H1 (cell line): ENCODE measurements around the gene RNF157. TPM values are rescaled to one million over a fixed set of nuclear protein-coding genes. Genes with fewer than 3 reads are reported as not detected.

Experiments
- CTCF ChIA-PET: fragments of 300-600 bp; sonication (Branson Sonifier 250); formaldehyde crosslinking; loops from one replicate; lab custom pipeline; 2021; ENCODE audit not compliant: partially characterized antibody; lab: Charles Lee
- POLR2A ChIA-PET: fragments of 300-600 bp; sonication (Branson Sonifier 250); formaldehyde crosslinking; loops from one replicate; lab custom pipeline; 2021; ENCODE audit warnings: inconsistent platforms; ENCODE audit not compliant: partially characterized antibody; lab: Charles Lee
- DNase-seq, 2 experiments: peaks; one replicate each; pipeline versions ENCODE4 v3.0.0 to v3.0.0-alpha.2; 2010 to 2022; ENCODE audit warnings: low spot score in 2 of 2, low read depth in 1 of 2, mixed read lengths in 1 of 2
- FAIRE-seq: peaks from 2 replicates; lab custom pipeline; 2011; peaks lifted over from hg19 to GRCh38; lab: Jason Lieb, UNC
- H2AFZ ChIP-seq: 2 replicates; pipeline ENCODE4 v1.8.1; 2012; ENCODE audit warnings: low read length, inconsistent platforms
- H2AK5ac ChIP-seq: 2 replicates; pipeline ENCODE4 v1.6.1; 2013; ENCODE audit warnings: low read depth, low read length
- H2BK120ac ChIP-seq: replicated peaks from 2 replicates; pipeline ENCODE3; 2013; ENCODE audit warnings: low read depth, low read length, inconsistent platforms
- H2BK12ac ChIP-seq: 2 replicates; pipeline ENCODE4 v1.6.1; 2013; ENCODE audit warnings: low read depth, low read length
- H2BK15ac ChIP-seq: 2 replicates; pipeline ENCODE4 v1.6.1; 2013; ENCODE audit warnings: low read length
- H2BK20ac ChIP-seq: 2 replicates; pipeline ENCODE4 v1.6.1; 2013; ENCODE audit warnings: low read length
- H2BK5ac ChIP-seq: 2 replicates; pipeline ENCODE4 v1.6.1; 2013; ENCODE audit warnings: low read depth, low read length
- H3K14ac ChIP-seq: 2 replicates; pipeline ENCODE4 v1.6.1; 2013; ENCODE audit warnings: inconsistent platforms; ENCODE audit not compliant: insufficient read length
- H3K18ac ChIP-seq: 2 replicates; pipeline ENCODE4 v1.6.1; 2013; ENCODE audit warnings: low read length; ENCODE audit errors: extremely low read depth
- H3K23ac ChIP-seq: 2 replicates; pipeline ENCODE4 v1.6.1; 2013; ENCODE audit warnings: inconsistent platforms; ENCODE audit not compliant: insufficient read length
- H3K23me2 ChIP-seq: 2 replicates; pipeline ENCODE4 v1.6.1; 2013; ENCODE audit warnings: low read depth, low read length
- H3K27ac ChIP-seq: 2 replicates; pipeline ENCODE4 v1.6.1; 2011; ENCODE audit warnings: low read depth, low read length, inconsistent platforms
- H3K27me3 ChIP-seq, 4 experiments: replicated peaks in 1 of 4; 1 replicate in 1 of 4; 2 replicates in 3 of 4; pipeline versions ENCODE4 v1.6.1 to v1.8.1; 2011 to 2013; ENCODE audit warnings: low read length in 3 of 4, mild to moderate bottlenecking in 3 of 4, inconsistent platforms in 2 of 4, mixed read lengths in 2 of 4, moderate library complexity in 1 of 4; ENCODE audit not compliant: control insufficient read depth in 3 of 4, insufficient read depth in 3 of 4; ENCODE audit errors: extremely low read depth in 1 of 4
- H3K36me3 ChIP-seq, 4 experiments: 2 replicates each; pipeline versions ENCODE4 v1.6.1 to v1.8.1; 2011 to 2013; ENCODE audit warnings: mild to moderate bottlenecking in 4 of 4, low read length in 3 of 4, moderate library complexity in 2 of 4, control low read depth in 1 of 4, inconsistent platforms in 1 of 4; ENCODE audit not compliant: insufficient read depth in 4 of 4, control insufficient read depth in 2 of 4
- H3K4ac ChIP-seq: replicated peaks from 2 replicates; pipeline ENCODE3; 2013; ENCODE audit warnings: low read length, low read depth, mixed read lengths, inconsistent platforms; ENCODE audit not compliant: insufficient read length
- H3K4me1 ChIP-seq, 4 experiments: replicated peaks in 1 of 4; 1 replicate in 1 of 4; 2 replicates in 3 of 4; pipeline versions ENCODE4 v1.6.1 to v1.8.1; 2011 to 2013; ENCODE audit warnings: low read length in 3 of 4, inconsistent platforms in 2 of 4, mixed read lengths in 1 of 4; ENCODE audit not compliant: insufficient read depth in 4 of 4, control insufficient read depth in 3 of 4
- H3K4me2 ChIP-seq, 2 experiments: 2 replicates each; pipeline versions ENCODE4 v1.6.1 to v1.8.1; 2011 to 2013; ENCODE audit warnings: low read depth in 2 of 2, low read length in 2 of 2, control low read depth in 1 of 2, inconsistent platforms in 1 of 2, mild to moderate bottlenecking in 1 of 2; ENCODE audit not compliant: insufficient read depth in 1 of 2
- H3K4me3 ChIP-seq, 4 experiments: fragments of 200-600, 300-600 bp in 1 of 4; sonication (generic), shearing (Covaris generic), sonication (Bioruptor Twin) in 1 of 4; 2 replicates each; pipeline versions ENCODE4 v1.5.1 to v1.8.1; 2011 to 2016; ENCODE audit warnings: low read length in 4 of 4, low read depth in 3 of 4, control low read depth in 2 of 4, inconsistent platforms in 2 of 4, mild to moderate bottlenecking in 2 of 4, mixed read lengths in 1 of 4, moderate library complexity in 1 of 4; ENCODE audit not compliant: insufficient read depth in 2 of 4; ENCODE audit errors: extremely low read depth in 1 of 4
- H3K56ac ChIP-seq: replicated peaks from 2 replicates; pipeline ENCODE3; 2013; ENCODE audit warnings: low read depth, mild to moderate bottlenecking, mixed read lengths, low read length, inconsistent platforms; ENCODE audit not compliant: insufficient read length
- H3K79me1 ChIP-seq: 2 replicates; pipeline ENCODE4 v1.6.1; 2013; ENCODE audit warnings: low read depth, low read length, control low read depth
- H3K79me2 ChIP-seq, 2 experiments: 2 replicates each; pipeline versions ENCODE4 v1.6.1 to v1.8.1; 2012 to 2013; ENCODE audit warnings: low read length in 2 of 2, mild to moderate bottlenecking in 2 of 2, inconsistent platforms in 1 of 2; ENCODE audit not compliant: insufficient read depth in 2 of 2, control insufficient read depth in 1 of 2
- H3K9ac ChIP-seq, 4 experiments: replicated peaks in 1 of 4; 1 replicate in 1 of 4; 2 replicates in 3 of 4; pipeline versions ENCODE4 v1.6.1 to v1.8.1; 2011 to 2013; ENCODE audit warnings: low read depth in 3 of 4, low read length in 3 of 4, control low read depth in 2 of 4, mild to moderate bottlenecking in 2 of 4, moderate library complexity in 2 of 4, inconsistent platforms in 1 of 4; ENCODE audit errors: extremely low read depth in 1 of 4
- H3K9me3 ChIP-seq, 2 experiments: 2 replicates each; pipeline versions ENCODE4 v1.6.1 to v1.8.1; 2012 to 2013; ENCODE audit warnings: mild to moderate bottlenecking in 2 of 2, moderate library complexity in 2 of 2, control low read depth in 1 of 2, inconsistent platforms in 1 of 2, low read depth in 1 of 2, low read length in 1 of 2, mixed read lengths in 1 of 2; ENCODE audit not compliant: insufficient read depth in 2 of 2
- H4K20me1 ChIP-seq, 2 experiments: replicated peaks in 1 of 2; 2 replicates each; pipeline versions ENCODE3 to v1.8.1; 2011 to 2013; ENCODE audit warnings: inconsistent platforms in 2 of 2, low read length in 2 of 2, mild to moderate bottlenecking in 1 of 2; ENCODE audit not compliant: insufficient read depth in 2 of 2, control insufficient read depth in 1 of 2
- H4K5ac ChIP-seq: 2 replicates; pipeline ENCODE4 v1.6.1; 2013; ENCODE audit warnings: low read length, low read depth, mixed read lengths, inconsistent platforms; ENCODE audit not compliant: insufficient read length
- H4K8ac ChIP-seq: 2 replicates; pipeline ENCODE4 v1.8.0; 2013; ENCODE audit warnings: mild to moderate bottlenecking, moderate library complexity, low read length, inconsistent platforms; ENCODE audit not compliant: insufficient read depth; ENCODE audit errors: extremely low read depth
- H4K91ac ChIP-seq: replicated peaks from 2 replicates; pipeline ENCODE3; 2013; ENCODE audit warnings: low read length, mixed read lengths, inconsistent platforms; ENCODE audit not compliant: insufficient read length
- GABPA ChIP-seq: IDR thresholded peaks from 2 replicates; pipeline ENCODE4 v1.6.1; 2011; ENCODE audit warnings: mild to moderate bottlenecking, low read length, moderate library complexity, borderline replicate concordance; ENCODE audit not compliant: insufficient read depth
- JUND ChIP-seq: IDR thresholded peaks from 2 replicates; pipeline ENCODE4 v1.6.1; 2011; ENCODE audit warnings: mild to moderate bottlenecking, improper control_type of control experiment, low read length
- WGBS, 2 experiments: shearing (Covaris generic) in 1 of 2; methylation state at CpG; one replicate each; pipeline versions ENCODE4 v1.1.6 to v1.1.7; 2013 to 2015; ENCODE audit warnings: low lambda C conversion rate in 2 of 2, mixed read lengths in 2 of 2, inconsistent platforms in 1 of 2, low coverage in 1 of 2, missing lambda C conversion rate in 1 of 2; ENCODE audit not compliant: insufficient replicate concordance in 2 of 2, insufficient coverage in 1 of 2, insufficient read length in 1 of 2; ENCODE audit errors: extremely low coverage in 1 of 2, missing lambda C conversion rate in 1 of 2; 5-methylcytosine and 5-hydroxymethylcytosine counted together
- polyA plus RNA-seq, 7 experiments: library from polyadenylated mRNA; depleted of rRNA in 3 of 7; stranded (reverse) in 5 of 7; unstranded in 2 of 7; fragments of >200 nt in 5 of 7; fragments of 200-250 nt in 2 of 7; gene quantifications; 1 replicate in 5 of 7; 2 replicates in 1 of 7; 4 replicates in 1 of 7; pipeline versions ENCODE4 v1.2.1 to v1.2.3, GENCODE V29; 2011 to 2013; ENCODE audit warnings: missing spikeins in 2 of 7, mixed read lengths in 2 of 7
- total RNA-seq: library from RNA; stranded (reverse); fragmentation: NEBNext Ultra II Directional; extraction: Animal tissue kit (Norgen Biotek cat#: 25700); gene quantifications from 2 replicates; pipeline ENCODE4 v1.2.1, GENCODE V29; 2021

RNF157 gene
- total and polyA plus RNA-seq, 2 of the 8 experiments (the other 6 are each of a cell fraction or from before 2014, with no cell fraction given), result 13.4 to 16.7 TPM

- H2BK20ac ChIP-seq, result no peak overlapping the region
- H4K8ac ChIP-seq, result no peak overlapping the region
- H3K18ac ChIP-seq, result no peak overlapping the region
- 97% methylated on average over 6 of the region's 6 CpGs; no CpG with 5 or more reads in 1 of the 2 experiments for WGBS, 2 experiments
- no peaks in the 10 kb centered on the region for H3K4me1 ChIP-seq
- no peak overlapping the region for H2BK5ac ChIP-seq
- H4K91ac ChIP-seq, result no peak overlapping the region
- no peak overlapping the region for H3K4me2 ChIP-seq
- peak in 1 of 2 experiments; percentile 1 for DNase-seq
- no peak for FAIRE-seq
- ChIA-PET CTCF (interaction anchor here (0.7 to 1.7 kb wide), 5 partner anchors 18 to 223 kb away, joined by 3 to 6 read pairs (median 3); no protein-coding TSS in a partner anchor), POLR2A (interaction anchor here (0.9 kb wide), 1 partner anchor 10 kb away, joined by 3 read pairs; no protein-coding TSS in a partner anchor)
- no peaks in the 10 kb centered on the region for H3K23me2 ChIP-seq
- no peak overlapping the region for H3K4me3 ChIP-seq
- TF ChIP-seq JUND (0 out of 2 replicates have a peak, but pooled peaks have one; percentile 23), GABPA (no peak)
- H2BK12ac ChIP-seq, result no peak overlapping the region
- no peaks in the 10 kb centered on the region for H4K20me1 ChIP-seq
- H3K27me3 ChIP-seq, result peaks cover under 1 to 9% (median 3%) of the 10 kb centered on the region in 4 experiments; a peak in 6 of 7 replicates
- no peaks in the 10 kb centered on the region for H3K9me3 ChIP-seq
- H3K14ac ChIP-seq, result no peak overlapping the region
- no peak overlapping the region for H3K23ac ChIP-seq
- H2BK120ac ChIP-seq, result no peak overlapping the region
- H3K9ac ChIP-seq, result no peak overlapping the region
- no peaks in the 10 kb centered on the region for H3K79me1 ChIP-seq
- no peak overlapping the region for H2AK5ac ChIP-seq
- no peak overlapping the region for H3K27ac ChIP-seq
- no peak overlapping the region for H4K5ac ChIP-seq
- H2BK15ac ChIP-seq, result no peak overlapping the region
- H3K56ac ChIP-seq, result no peak overlapping the region
- H3K79me2 ChIP-seq, result 0 out of 4 replicates have a peak, but pooled peaks cover 0 to 2% of the 10 kb centered on the region in 2 experiments
- H3K4ac ChIP-seq, result no peak overlapping the region
- no peaks in the 10 kb centered on the region for H3K36me3 ChIP-seq
- H2AFZ ChIP-seq, result no peak overlapping the region
Measured at GRCh38 chr17:76233588-76234353, 6.5 kb downstream of the RNF157 start.
